Measurements from ENCODE around the gene DDX42.

- TF ChIP-seq, protein P1, sequence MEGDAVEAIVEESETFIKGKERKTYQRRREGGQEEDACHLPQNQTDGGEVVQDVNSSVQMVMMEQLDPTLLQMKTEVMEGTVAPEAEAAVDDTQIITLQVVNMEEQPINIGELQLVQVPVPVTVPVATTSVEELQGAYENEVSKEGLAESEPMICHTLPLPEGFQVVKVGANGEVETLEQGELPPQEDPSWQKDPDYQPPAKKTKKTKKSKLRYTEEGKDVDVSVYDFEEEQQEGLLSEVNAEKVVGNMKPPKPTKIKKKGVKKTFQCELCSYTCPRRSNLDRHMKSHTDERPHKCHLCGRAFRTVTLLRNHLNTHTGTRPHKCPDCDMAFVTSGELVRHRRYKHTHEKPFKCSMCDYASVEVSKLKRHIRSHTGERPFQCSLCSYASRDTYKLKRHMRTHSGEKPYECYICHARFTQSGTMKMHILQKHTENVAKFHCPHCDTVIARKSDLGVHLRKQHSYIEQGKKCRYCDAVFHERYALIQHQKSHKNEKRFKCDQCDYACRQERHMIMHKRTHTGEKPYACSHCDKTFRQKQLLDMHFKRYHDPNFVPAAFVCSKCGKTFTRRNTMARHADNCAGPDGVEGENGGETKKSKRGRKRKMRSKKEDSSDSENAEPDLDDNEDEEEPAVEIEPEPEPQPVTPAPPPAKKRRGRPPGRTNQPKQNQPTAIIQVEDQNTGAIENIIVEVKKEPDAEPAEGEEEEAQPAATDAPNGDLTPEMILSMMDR (IDR thresholded peaks at IDR 0.05) = no peak
- no peak for TF ChIP-seq POLR2A (IDR thresholded peaks at IDR 0.05)
Observed at GRCh38 chr17:63740464-63741142, 33.4 kb upstream of the DDX42 start.
